Smooth muscle cell (in vitro differentiated cells): Measurements from ENCODE around the gene PLXDC1. TPM values are rescaled to one million over a fixed set of nuclear protein-coding genes. Genes with fewer than 3 reads are reported as not detected.
"Not testable (repeated sequence)": the region's sequence is repeated elsewhere in the genome, so short reads cannot be mapped to it uniquely, and the experiment has no call there.

ENCODE experiments used
- DNase-seq: peaks from one replicate; lab custom pipeline; 2025; ENCODE audit not compliant: unreplicated experiment; lab: John Stamatoyannopoulos, UW
- H2AFZ ChIP-seq: fragments of 200-600 bp; sonication (generic); 2 replicates; pipeline ENCODE4 v1.6.0; 2016; ENCODE audit warnings: antibody characterized with exemption, low read depth, mild to moderate bottlenecking
- H3F3A ChIP-seq: fragments of 200-600 bp; sonication (generic); 2 replicates; pipeline ENCODE4 v1.6.0; 2017; ENCODE audit warnings: antibody characterized with exemption, low read depth
- H3K27ac ChIP-seq: fragments of 200-600 bp; sonication (generic); 2 replicates; pipeline ENCODE4 v1.5.1; 2016; ENCODE audit warnings: low read depth, mild to moderate bottlenecking
- H3K27me3 ChIP-seq: fragments of 200-600 bp; sonication (generic); 2 replicates; pipeline ENCODE4 v1.6.1; 2016; ENCODE audit warnings: low read depth, mild to moderate bottlenecking
- H3K36me3 ChIP-seq: fragments of 200-600 bp; sonication (generic); 2 replicates; pipeline ENCODE4 v1.5.1; 2016; ENCODE audit warnings: low read depth
- H3K4me1 ChIP-seq: fragments of 200-600 bp; sonication (generic); 2 replicates; pipeline ENCODE4 v1.5.1; 2016; ENCODE audit warnings: low read depth
- H3K4me2 ChIP-seq: fragments of 200-600 bp; sonication (generic); 2 replicates; pipeline ENCODE4 v1.6.0; 2016; ENCODE audit warnings: mild to moderate bottlenecking
- H3K4me3 ChIP-seq: fragments of 200-600 bp; sonication (generic); 2 replicates; pipeline ENCODE4 v1.5.1; 2016; ENCODE audit warnings: mild to moderate bottlenecking
- H3K79me2 ChIP-seq: fragments of 200-600 bp; sonication (generic); 2 replicates; pipeline ENCODE4 v1.6.0; 2016; ENCODE audit warnings: low read depth, mild to moderate bottlenecking
- H3K9ac ChIP-seq: fragments of 200-600 bp; sonication (generic); 2 replicates; pipeline ENCODE4 v1.6.0; 2016; ENCODE audit warnings: low read depth
- H3K9me3 ChIP-seq: fragments of 200-600 bp; sonication (generic); replicated peaks from 2 replicates; pipeline ENCODE4 v1.5.1; 2016; ENCODE audit warnings: low read depth
- H4K20me1 ChIP-seq: fragments of 200-600 bp; sonication (generic); 2 replicates; pipeline ENCODE4 v1.6.0; 2016; ENCODE audit warnings: low read depth
- CTCF ChIP-seq: fragments of 200-600 bp; sonication (generic); IDR thresholded peaks from 2 replicates; pipeline ENCODE4 v1.5.1; 2017; ENCODE audit warnings: borderline replicate concordance, mild to moderate bottlenecking, antibody characterized with exemption; ENCODE audit not compliant: insufficient read depth, poor library complexity, severe bottlenecking
- WGBS: methylation state at CpG from one replicate; pipeline ENCODE4 v1.1.7; 2016; ENCODE audit warnings: low lambda C conversion rate; 5-methylcytosine and 5-hydroxymethylcytosine counted together
- polyA plus RNA-seq: library from polyadenylated mRNA; unstranded; fragments of >200 nt; fragmentation: Nextera tagmentation; extraction: Ambion mirVana; gene quantifications from 2 replicates; pipeline ENCODE4 v1.2.1, GENCODE V29; 2016
- total RNA-seq: library from RNA; depleted of rRNA; stranded (reverse); fragments of >200 nt; gene quantifications from 2 replicates; pipeline ENCODE4 v1.2.3, GENCODE V29; 2014

Gene PLXDC1
- total and polyA plus RNA-seq, 2 experiments from 2014 or later: 17.4 to 18.5 TPM

GRCh38 chr17:39130205-39130604 is 21.2 kb downstream of the PLXDC1 start:
- Histone ChIP-seq H3K79me2 (no peaks in the 10 kb centered on the region), H3K27ac (no peak overlapping the region), H3K9ac (no peak overlapping the region), H2AFZ (no peak overlapping the region), H3K9me3 (no peaks in the 10 kb centered on the region), H4K20me1 (no peaks in the 10 kb centered on the region), H3K36me3 (no peaks in the 10 kb centered on the region), H3K4me3 (no peak overlapping the region), H3F3A (no peaks in the 10 kb centered on the region), H3K27me3 (no peaks in the 10 kb centered on the region), H3K4me2 (no peak overlapping the region), H3K4me1 (no peaks in the 10 kb centered on the region)
- no peak for TF ChIP-seq CTCF
- no peak for DNase-seq
- WGBS: 94% methylated on average over 3 of the region's 3 CpGs

GRCh38 chr17:39129544-39129943 is 21.9 kb downstream of the PLXDC1 start:
- not testable (repeated sequence) for H3K4me2 ChIP-seq, DNase-seq, H3K27me3 ChIP-seq, H3K9ac ChIP-seq, H2AFZ ChIP-seq, H3K4me1 ChIP-seq, H3F3A ChIP-seq, H3K4me3 ChIP-seq, H3K79me2 ChIP-seq, H3K27ac ChIP-seq, H4K20me1 ChIP-seq, H3K9me3 ChIP-seq, H3K36me3 ChIP-seq
- 83% methylated on average over 6 of the region's 6 CpGs for WGBS

- Histone ChIP-seq H3K79me2 (no peaks in the 10 kb centered on the region), H3K9me3 (no peaks in the 10 kb centered on the region)
- no peak for TF ChIP-seq CTCF
These were observed 25.0 kb downstream of the PLXDC1 start for GRCh38 chr17:39126436-39126835.

GRCh38 chr17:39125143-39125875 is 26.1 kb downstream of the PLXDC1 start:
- no peak overlapping the region for H3K4me2 ChIP-seq
- no peaks in the 10 kb centered on the region for H3K27me3 ChIP-seq
- no peak for DNase-seq
- WGBS: 90% methylated on average over 2 of the region's 2 CpGs
- no peak overlapping the region for H3K27ac ChIP-seq
- H3K36me3 ChIP-seq: no peaks in the 10 kb centered on the region
- no peaks in the 10 kb centered on the region for H3F3A ChIP-seq
- H3K4me1 ChIP-seq: no peaks in the 10 kb centered on the region
- no peak overlapping the region for H3K9ac ChIP-seq
- TF ChIP-seq CTCF: no peak
- H3K4me3 ChIP-seq: no peak overlapping the region
- no peaks in the 10 kb centered on the region for H3K79me2 ChIP-seq
- no peaks in the 10 kb centered on the region for H4K20me1 ChIP-seq
- H2AFZ ChIP-seq: peak overlapping the region; percentile 49
- H3K9me3 ChIP-seq: no peaks in the 10 kb centered on the region

More at GRCh38 chr17:39126436-39126835, 25.0 kb downstream of the PLXDC1 start:
- Histone ChIP-seq H3K4me3 (no peak overlapping the region), H2AFZ (no peak overlapping the region), H3K27ac (no peak overlapping the region), H3F3A (no peaks in the 10 kb centered on the region), H3K9ac (no peak overlapping the region), H4K20me1 (no peaks in the 10 kb centered on the region), H3K27me3 (no peaks in the 10 kb centered on the region), H3K4me2 (no peak overlapping the region), H3K4me1 (no peaks in the 10 kb centered on the region), H3K36me3 (no peaks in the 10 kb centered on the region)
- no peak for DNase-seq
- WGBS: 80% methylated on average over 6 of the region's 6 CpGs
